RWPE2 (cell line): ENCODE results near the gene EVPL.
"Not testable (repeated sequence)": the region's sequence is repeated elsewhere in the genome, so short reads cannot be mapped to it uniquely, and the experiment has no call there.

Source experiments
- ATAC-seq: fragments of 200-7000 bp; cut with Tn5 transposase; 3 replicates; pipeline ENCODE4 v1.9.1; 2021; ENCODE audit warnings: low read depth
- DNase-seq: peaks from one replicate; pipeline ENCODE4 v3.0.0-alpha.2; 2020; ENCODE audit warnings: low spot score
- H3K27ac ChIP-seq: fragments of 450-650 bp; 2 replicates; pipeline ENCODE4 v1.5.1; 2017; ENCODE audit warnings: mild to moderate bottlenecking; ENCODE audit not compliant: poor library complexity, severe bottlenecking
- H3K27me3 ChIP-seq: fragments of 250-450 bp; sonication (Bioruptor Pico); 2 replicates; pipeline ENCODE4 v1.5.1; 2021; ENCODE audit warnings: mild to moderate bottlenecking, moderate library complexity; ENCODE audit not compliant: insufficient read depth, poor library complexity, severe bottlenecking
- H3K36me3 ChIP-seq: fragments of 250-450 bp; sonication (Bioruptor Pico); 2 replicates; pipeline ENCODE4 v1.5.1; 2020; ENCODE audit warnings: low read depth, mild to moderate bottlenecking, moderate library complexity
- H3K4me1 ChIP-seq: fragments of 250-450 bp; sonication (Bioruptor Pico); 2 replicates; pipeline ENCODE4 v1.5.1; 2021; ENCODE audit warnings: mild to moderate bottlenecking, moderate library complexity; ENCODE audit not compliant: insufficient read depth, poor library complexity, severe bottlenecking
- H3K4me3 ChIP-seq: fragments of 250-450 bp; sonication (Bioruptor Pico); 2 replicates; pipeline ENCODE4 v1.5.1; 2021; ENCODE audit warnings: mild to moderate bottlenecking, moderate library complexity; ENCODE audit not compliant: severe bottlenecking
- H3K9me3 ChIP-seq: fragments of 250-450 bp; sonication (Bioruptor Pico); 2 replicates; pipeline ENCODE4 v1.5.1; 2021; ENCODE audit warnings: mild to moderate bottlenecking, moderate library complexity; ENCODE audit not compliant: severe bottlenecking
- TF ChIP-seq, protein P1 (sequence below): fragments of 450-650 bp; IDR thresholded peaks from one replicate; pipeline ENCODE4 v1.5.1; 2017; ENCODE audit warnings: mild to moderate bottlenecking, moderate library complexity; ENCODE audit not compliant: poor library complexity, severe bottlenecking

Gene EVPL

DNA sequence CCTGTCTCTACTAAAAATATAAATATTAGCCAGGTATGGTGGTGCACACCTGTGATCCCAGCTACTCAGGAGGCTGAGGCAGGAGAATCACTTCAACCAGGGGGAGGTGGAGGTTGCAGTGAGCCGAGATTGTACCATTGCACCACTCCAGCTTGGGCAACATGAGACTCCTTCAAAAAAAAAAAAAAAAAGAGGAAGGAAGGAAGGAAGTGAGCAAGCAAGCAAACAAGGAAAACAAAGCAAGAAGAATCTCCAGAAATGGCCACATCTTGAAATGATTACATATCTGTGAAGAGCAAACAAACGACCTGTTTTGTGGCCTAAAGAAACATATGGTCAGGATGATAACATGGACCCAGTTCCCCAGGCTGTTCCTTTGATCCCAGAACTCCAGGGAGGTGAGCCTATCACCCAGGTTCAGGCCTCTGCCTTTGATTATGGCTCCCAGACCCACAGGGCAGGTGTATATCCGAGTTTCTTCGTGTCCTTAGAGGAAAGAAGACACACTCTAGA is 57.0 kb downstream of the EVPL start:
- no peaks in the 10 kb centered on the region for H3K9me3 ChIP-seq
- H3K36me3 ChIP-seq = peaks cover 16% of the 10 kb centered on the region
- no peaks in the 10 kb centered on the region for H3K27me3 ChIP-seq
- ATAC-seq (no peak), DNase-seq (no peak)
- H3K27ac ChIP-seq = no peak overlapping the region
- no peak overlapping the region for H3K4me3 ChIP-seq
- TF ChIP-seq, protein P1, sequence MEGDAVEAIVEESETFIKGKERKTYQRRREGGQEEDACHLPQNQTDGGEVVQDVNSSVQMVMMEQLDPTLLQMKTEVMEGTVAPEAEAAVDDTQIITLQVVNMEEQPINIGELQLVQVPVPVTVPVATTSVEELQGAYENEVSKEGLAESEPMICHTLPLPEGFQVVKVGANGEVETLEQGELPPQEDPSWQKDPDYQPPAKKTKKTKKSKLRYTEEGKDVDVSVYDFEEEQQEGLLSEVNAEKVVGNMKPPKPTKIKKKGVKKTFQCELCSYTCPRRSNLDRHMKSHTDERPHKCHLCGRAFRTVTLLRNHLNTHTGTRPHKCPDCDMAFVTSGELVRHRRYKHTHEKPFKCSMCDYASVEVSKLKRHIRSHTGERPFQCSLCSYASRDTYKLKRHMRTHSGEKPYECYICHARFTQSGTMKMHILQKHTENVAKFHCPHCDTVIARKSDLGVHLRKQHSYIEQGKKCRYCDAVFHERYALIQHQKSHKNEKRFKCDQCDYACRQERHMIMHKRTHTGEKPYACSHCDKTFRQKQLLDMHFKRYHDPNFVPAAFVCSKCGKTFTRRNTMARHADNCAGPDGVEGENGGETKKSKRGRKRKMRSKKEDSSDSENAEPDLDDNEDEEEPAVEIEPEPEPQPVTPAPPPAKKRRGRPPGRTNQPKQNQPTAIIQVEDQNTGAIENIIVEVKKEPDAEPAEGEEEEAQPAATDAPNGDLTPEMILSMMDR = no peak
- H3K4me1 ChIP-seq = no peaks in the 10 kb centered on the region

DNA sequence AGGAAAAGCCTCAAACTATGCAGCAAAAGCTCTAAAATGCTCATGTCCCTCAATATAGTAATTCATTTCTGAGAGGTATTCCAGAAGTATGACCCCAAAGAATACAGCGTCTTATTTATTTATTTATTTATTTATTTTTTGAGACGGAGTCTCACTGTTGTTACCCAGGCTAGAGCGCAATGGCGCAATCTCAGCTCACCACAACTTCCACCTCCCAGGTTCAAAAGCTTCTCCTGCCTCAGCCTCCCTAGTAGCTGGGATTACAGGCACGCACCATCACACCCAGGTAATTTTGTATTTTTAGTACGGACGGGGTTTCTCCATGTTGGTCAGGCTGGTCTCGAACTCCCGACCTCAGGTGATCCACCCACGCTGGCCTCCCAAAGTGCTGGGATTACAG is 58.1 kb downstream of the EVPL start:
- H3K4me3 ChIP-seq, DNase-seq, H3K9me3 ChIP-seq, H3K27ac ChIP-seq, ATAC-seq, H3K27me3 ChIP-seq, H3K4me1 ChIP-seq: not testable (repeated sequence)
- H3K36me3 ChIP-seq = peaks cover 16% of the 10 kb centered on the region

DNA sequence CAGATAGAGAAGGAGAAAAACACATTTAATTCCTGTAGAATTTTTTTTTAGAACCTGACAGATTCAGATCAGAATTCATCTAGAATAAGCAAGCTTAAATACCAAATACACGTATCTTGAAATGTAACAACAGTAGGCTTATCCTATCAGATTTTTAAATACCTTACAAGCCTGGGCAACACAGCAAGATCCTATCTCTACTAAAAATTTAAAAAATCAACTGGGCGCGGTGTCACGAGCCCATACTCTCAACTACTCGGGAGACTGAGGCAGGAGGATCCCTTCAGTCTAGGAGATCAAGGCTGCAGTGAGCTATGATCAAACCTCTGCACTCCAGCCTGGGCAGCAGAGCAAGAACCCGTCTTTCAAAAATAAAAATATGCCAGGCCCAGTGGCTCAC is 61.6 kb downstream of the EVPL start:
- DNase-seq = no peak
- no peak for ATAC-seq
- Histone ChIP-seq H3K4me1 (no peaks in the 10 kb centered on the region), H3K4me3 (no peak overlapping the region), H3K27me3 (no peaks in the 10 kb centered on the region), H3K9me3 (no peaks in the 10 kb centered on the region), H3K27ac (no peak overlapping the region), H3K36me3 (peaks cover 6% of the 10 kb centered on the region)
- TF ChIP-seq, protein P1 = no peak

DNA sequence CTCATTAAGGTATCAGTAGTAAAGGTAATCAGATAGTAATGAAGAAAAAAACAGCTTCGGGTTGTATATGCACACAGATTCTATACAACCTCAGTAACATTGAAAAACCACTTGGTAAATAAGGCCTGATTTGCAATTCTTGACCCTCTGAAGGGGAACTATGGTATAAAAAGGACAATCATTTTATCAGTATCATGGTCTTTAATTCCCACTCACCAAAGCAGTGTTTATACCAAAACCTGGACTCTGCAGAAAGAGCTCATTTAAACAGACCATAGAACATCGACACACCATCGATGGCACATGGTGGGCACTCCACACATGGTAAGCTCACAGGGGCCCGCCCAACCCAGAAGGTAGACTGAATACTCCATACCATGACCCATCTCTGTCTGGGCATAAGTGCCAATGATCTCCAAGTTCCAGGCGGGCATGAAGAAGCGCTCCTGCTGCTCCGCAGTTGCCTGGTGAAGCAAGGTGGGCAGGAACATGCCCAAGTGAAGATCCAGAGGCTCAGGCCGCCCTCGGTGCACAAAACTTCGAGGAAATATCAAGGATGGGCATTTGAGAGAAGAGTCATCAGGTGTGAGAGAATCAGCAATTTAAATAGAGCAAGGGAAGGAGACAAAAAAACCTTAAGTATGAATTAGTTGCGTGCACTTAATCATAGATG is 67.1 kb downstream of the EVPL start:
- DNase-seq = no peak
- Histone ChIP-seq H3K27me3 (no peaks in the 10 kb centered on the region), H3K27ac (no peak overlapping the region), H3K9me3 (no peaks in the 10 kb centered on the region), H3K4me3 (no peak overlapping the region), H3K4me1 (no peaks in the 10 kb centered on the region), H3K36me3 (peaks cover 22% of the 10 kb centered on the region)
- TF ChIP-seq, protein P1 = no peak
- no peak for ATAC-seq

DNA sequence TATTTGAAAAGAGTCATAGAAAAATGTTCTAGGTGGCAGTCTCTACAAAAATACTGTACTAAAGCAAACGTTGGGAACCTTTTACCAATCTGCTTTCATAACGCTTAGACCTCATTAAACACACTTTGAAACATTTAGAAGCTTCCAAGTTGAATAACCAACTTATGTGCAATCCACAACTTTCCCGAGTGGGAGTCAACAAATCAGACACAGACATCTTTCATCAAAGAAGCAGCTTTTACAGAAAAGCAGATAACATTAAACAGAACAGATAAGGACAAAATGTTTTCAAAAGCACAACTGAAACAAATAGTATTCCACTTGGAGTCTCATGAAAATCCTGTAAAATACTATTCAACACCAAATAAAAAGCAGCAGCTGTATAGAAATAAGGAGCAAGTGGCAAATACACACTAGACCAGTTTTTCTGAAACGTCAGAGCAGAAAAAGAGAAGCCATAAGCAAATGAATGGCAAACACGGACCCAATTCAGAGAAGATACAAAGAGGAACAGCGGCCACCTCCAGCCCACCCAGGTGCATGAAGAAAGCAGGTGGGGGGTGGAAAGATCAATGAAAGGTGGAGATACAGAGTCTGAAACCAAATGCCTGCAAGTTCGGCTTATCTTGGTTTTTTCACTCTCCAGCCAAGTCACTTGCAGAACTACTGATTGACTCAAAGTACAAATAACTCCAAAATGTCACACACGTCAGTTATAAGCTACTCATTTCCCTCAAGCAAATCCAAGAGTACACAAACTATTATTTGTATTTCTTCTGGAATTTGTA is 67.9 kb downstream of the EVPL start:
- Histone ChIP-seq H3K27me3 (no peaks in the 10 kb centered on the region), H3K4me3 (no peak overlapping the region), H3K27ac (no peak overlapping the region), H3K9me3 (no peaks in the 10 kb centered on the region), H3K36me3 (peaks cover 22% of the 10 kb centered on the region), H3K4me1 (no peaks in the 10 kb centered on the region)
- TF ChIP-seq, protein P1 = no peak
- no peak for DNase-seq
- ATAC-seq = no peak
